ENCODE results near the gene FANCE.

Gene FANCE

GRCh38 chr6:35468980-35469750, 17.0 kb downstream of the FANCE start:
- no peak for DNase-seq

GRCh38 chr6:35469751-35470662, 17.9 kb downstream of the FANCE start:
- no peak for DNase-seq

GRCh38 chr6:35470663-35471120, 18.6 kb downstream of the FANCE start:
- DNase-seq, result no peak

- no peak for DNase-seq
These were observed 19.8 kb downstream of the FANCE start for GRCh38 chr6:35471836-35472345.

GRCh38 chr6:35473075-35473849, 21.1 kb downstream of the FANCE start:
- DNase-seq, result no peak

GRCh38 chr6:35473850-35474130, 21.7 kb downstream of the FANCE start:
- DNase-seq, result no peak

- DNase-seq, result no peak
These were observed 22.2 kb downstream of the FANCE start for GRCh38 chr6:35474131-35474941.

GRCh38 chr6:35474942-35475570, 22.9 kb downstream of the FANCE start:
- no peak for DNase-seq

- DNase-seq, result no peak
These were observed 23.4 kb downstream of the FANCE start for GRCh38 chr6:35475573-35475972.

- no peak for DNase-seq
These were observed 23.9 kb downstream of the FANCE start for GRCh38 chr6:35476004-35476403.

GRCh38 chr6:35477028-35477427, 24.9 kb downstream of the FANCE start:
- no peak for DNase-seq

GRCh38 chr6:35477551-35478179, 25.5 kb downstream of the FANCE start:
- no peak for DNase-seq

- no peak for DNase-seq
These were observed 26.1 kb downstream of the FANCE start for GRCh38 chr6:35478259-35478658.

GRCh38 chr6:35480176-35480575, 28.0 kb downstream of the FANCE start:
- no peak for DNase-seq

- DNase-seq, result no peak
These were observed 29.1 kb downstream of the FANCE start for GRCh38 chr6:35481226-35481625.

- DNase-seq, result no peak
These were observed 30.9 kb downstream of the FANCE start for GRCh38 chr6:35483062-35483461.

GRCh38 chr6:35483490-35483889, 31.4 kb downstream of the FANCE start:
- no peak for DNase-seq

- no peak for DNase-seq
These were observed 31.9 kb downstream of the FANCE start for GRCh38 chr6:35483893-35484645.

- DNase-seq, result no peak
These were observed 32.8 kb downstream of the FANCE start for GRCh38 chr6:35484921-35485392.

- no peak for DNase-seq
These were observed 33.3 kb downstream of the FANCE start for GRCh38 chr6:35485402-35485877.
